Measurements from ENCODE around the gene MTG2.
A peak's percentile ranks its signal among the peaks of the same experiment; 100 is the strongest.

DNA sequence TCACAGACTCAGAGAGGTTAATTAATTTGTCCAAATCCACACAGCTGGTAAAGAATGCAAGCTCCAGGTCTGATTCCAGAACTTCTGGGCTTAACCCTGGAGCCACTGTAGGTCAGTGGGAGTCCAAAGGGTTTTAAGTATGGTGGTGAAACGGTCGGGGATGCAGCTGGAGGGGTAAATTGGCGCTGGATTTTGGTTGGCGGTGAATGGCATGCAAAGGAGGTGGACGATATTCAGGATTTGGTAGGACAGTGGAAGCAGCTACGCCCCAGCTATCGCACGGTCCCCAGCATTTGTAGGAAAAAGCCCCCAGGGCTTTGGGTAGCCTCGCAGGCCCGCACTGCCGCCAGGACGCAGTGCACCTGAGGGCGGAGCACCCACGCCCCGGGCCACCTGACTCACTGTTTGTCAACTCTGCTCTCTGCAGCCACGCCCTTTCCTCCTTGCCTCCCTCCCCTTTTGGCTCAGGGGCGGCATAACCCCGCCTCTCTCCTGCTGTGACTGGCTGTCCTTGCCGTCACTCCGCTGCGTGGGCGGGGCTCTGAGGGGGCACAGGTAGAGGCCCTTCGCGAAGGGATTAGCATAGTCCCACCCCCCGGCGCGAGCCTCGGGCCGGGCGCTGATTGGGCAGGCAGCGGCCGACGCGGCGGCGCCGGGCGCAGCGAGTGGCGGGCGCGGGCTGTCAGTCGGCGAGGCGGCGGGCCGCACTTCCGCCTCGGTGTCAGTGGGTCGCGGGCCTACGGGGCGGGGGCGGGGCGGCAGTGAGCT is 55.2 kb downstream of the MTG2 start, which contains the start of gene OSBPL2:
- TF ChIP-seq, protein P1, sequence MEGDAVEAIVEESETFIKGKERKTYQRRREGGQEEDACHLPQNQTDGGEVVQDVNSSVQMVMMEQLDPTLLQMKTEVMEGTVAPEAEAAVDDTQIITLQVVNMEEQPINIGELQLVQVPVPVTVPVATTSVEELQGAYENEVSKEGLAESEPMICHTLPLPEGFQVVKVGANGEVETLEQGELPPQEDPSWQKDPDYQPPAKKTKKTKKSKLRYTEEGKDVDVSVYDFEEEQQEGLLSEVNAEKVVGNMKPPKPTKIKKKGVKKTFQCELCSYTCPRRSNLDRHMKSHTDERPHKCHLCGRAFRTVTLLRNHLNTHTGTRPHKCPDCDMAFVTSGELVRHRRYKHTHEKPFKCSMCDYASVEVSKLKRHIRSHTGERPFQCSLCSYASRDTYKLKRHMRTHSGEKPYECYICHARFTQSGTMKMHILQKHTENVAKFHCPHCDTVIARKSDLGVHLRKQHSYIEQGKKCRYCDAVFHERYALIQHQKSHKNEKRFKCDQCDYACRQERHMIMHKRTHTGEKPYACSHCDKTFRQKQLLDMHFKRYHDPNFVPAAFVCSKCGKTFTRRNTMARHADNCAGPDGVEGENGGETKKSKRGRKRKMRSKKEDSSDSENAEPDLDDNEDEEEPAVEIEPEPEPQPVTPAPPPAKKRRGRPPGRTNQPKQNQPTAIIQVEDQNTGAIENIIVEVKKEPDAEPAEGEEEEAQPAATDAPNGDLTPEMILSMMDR (IDR thresholded peaks at IDR 0.05), result no peak
- TF ChIP-seq POLR2AphosphoS5 (IDR thresholded peaks at IDR 0.05), result peak in 1 of 3 donors; percentile 72
